Subcutaneous adipose tissue (tissue), 4 donors: ENCODE measurements around the gene PHTF2. TPM values are rescaled to one million over a fixed set of nuclear protein-coding genes. Genes with fewer than 3 reads are reported as not detected.

Source experiments
- small RNA-seq: library from RNA; depleted of rRNA; stranded (forward); fragments of <200 nt; gene quantifications from one replicate; pipeline ENCODE3, GENCODE V24; 2016
- total RNA-seq, 4 donors: library from RNA; depleted of rRNA; stranded (reverse); fragments of >200 nt; gene quantifications; one replicate each; pipeline ENCODE4 v1.1.0, GENCODE V29; 2016
- TF ChIP-seq, protein P1 (sequence below): fragments of 450-650 bp; IDR thresholded peaks from one replicate; pipeline ENCODE4 v1.5.1; 2016; ENCODE audit warnings: low read depth, mild to moderate bottlenecking, control low read depth, antibody characterized with exemption, moderate library complexity

The PHTF2 gene
- total RNA-seq, 4 donors from 2014 or later, result 21.0 to 40.1 (median 23.2) TPM

GRCh38 chr7:78002021-78002420 lies 203.4 kb downstream of the PHTF2 start:
- TF ChIP-seq, protein P1, sequence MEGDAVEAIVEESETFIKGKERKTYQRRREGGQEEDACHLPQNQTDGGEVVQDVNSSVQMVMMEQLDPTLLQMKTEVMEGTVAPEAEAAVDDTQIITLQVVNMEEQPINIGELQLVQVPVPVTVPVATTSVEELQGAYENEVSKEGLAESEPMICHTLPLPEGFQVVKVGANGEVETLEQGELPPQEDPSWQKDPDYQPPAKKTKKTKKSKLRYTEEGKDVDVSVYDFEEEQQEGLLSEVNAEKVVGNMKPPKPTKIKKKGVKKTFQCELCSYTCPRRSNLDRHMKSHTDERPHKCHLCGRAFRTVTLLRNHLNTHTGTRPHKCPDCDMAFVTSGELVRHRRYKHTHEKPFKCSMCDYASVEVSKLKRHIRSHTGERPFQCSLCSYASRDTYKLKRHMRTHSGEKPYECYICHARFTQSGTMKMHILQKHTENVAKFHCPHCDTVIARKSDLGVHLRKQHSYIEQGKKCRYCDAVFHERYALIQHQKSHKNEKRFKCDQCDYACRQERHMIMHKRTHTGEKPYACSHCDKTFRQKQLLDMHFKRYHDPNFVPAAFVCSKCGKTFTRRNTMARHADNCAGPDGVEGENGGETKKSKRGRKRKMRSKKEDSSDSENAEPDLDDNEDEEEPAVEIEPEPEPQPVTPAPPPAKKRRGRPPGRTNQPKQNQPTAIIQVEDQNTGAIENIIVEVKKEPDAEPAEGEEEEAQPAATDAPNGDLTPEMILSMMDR, result no peak

GRCh38 chr7:78002715-78003114 lies 204.1 kb downstream of the PHTF2 start:
- TF ChIP-seq, protein P1, result no peak

GRCh38 chr7:78006063-78006755 lies 207.6 kb downstream of the PHTF2 start:
- TF ChIP-seq, protein P1, result no peak

Small RNA genes within 50 kb of the gene (small RNA-seq; reads per million reads assigned to genes)
- gene RF00019, result 0.49 reads per million

Other genes with a start within 250 kb of the PHTF2 start
- gene RSBN1L, start 102.3 kb upstream of the PHTF2 start, total RNA-seq, result 10 to 100 TPM; 16.0 to 20.6 (median 18.5) TPM
- gene TMEM60, start 339 bp upstream of the PHTF2 start, total RNA-seq, result 10 to 100 TPM in 3 of 4 donors, 1 to 10 TPM in 1; 7.7 to 24.4 (median 20.7) TPM